Uterus (tissue), 4 donors: ENCODE results near the gene GTF2A2. TPM values are rescaled to one million over a fixed set of nuclear protein-coding genes. Genes with fewer than 3 reads are reported as not detected.
"Not testable (repeated sequence)": the region's sequence is repeated elsewhere in the genome, so short reads cannot be mapped to it uniquely, and the experiment has no call there.

Source experiments
- DNase-seq, 2 donors: peaks; one replicate each; pipeline ENCODE4 v3.0.0-alpha.2; 2019 to 2020
- H3K27ac ChIP-seq, 2 donors: fragments of 200-600 bp; sonication (generic); 1 replicate in 1 of 2; 2 replicates in 1 of 2; pipeline ENCODE4 v1.5.1; 2016 to 2018
- H3K27me3 ChIP-seq, 2 donors: fragments of 200-600 bp; sonication (generic); one replicate each; pipeline ENCODE4 v1.5.1; 2018 to 2019; ENCODE audit warnings: control low read depth in 1 of 2
- H3K36me3 ChIP-seq, 2 donors: fragments of 200-600 bp; sonication (generic); one replicate each; pipeline ENCODE4 v1.5.1; 2019; ENCODE audit warnings: control low read depth in 1 of 2
- H3K4me1 ChIP-seq, 2 donors: fragments of 200-600 bp; sonication (generic); one replicate each; pipeline ENCODE4 v1.5.1; 2018 to 2019; ENCODE audit warnings: control low read depth in 1 of 2
- H3K4me3 ChIP-seq, 2 donors: fragments of 200-600 bp; sonication (generic); 1 replicate in 1 of 2; 2 replicates in 1 of 2; pipeline ENCODE4 v1.5.1; 2018 to 2019; ENCODE audit warnings: mild to moderate bottlenecking in 1 of 2
- H3K9me3 ChIP-seq, 2 donors: fragments of 200-600 bp; sonication (generic); one replicate each; pipeline ENCODE4 v1.5.1; 2019; ENCODE audit warnings: control low read depth in 1 of 2
- POLR2A ChIP-seq, 2 donors: fragments of 450-650 bp; IDR thresholded peaks; one replicate each; pipeline ENCODE4 v1.6.1; 2016; ENCODE audit warnings: antibody characterized with exemption in 2 of 2, mild to moderate bottlenecking in 1 of 2, moderate library complexity in 1 of 2
- intact Hi-C: fragments of 100-400 bp; cut with DNase I; formaldehyde crosslinking; loops from one replicate; pipeline ENCODE4 v1.15.1; 2023; ENCODE audit warnings: low total_unique reads
- total RNA-seq, 4 donors: library from RNA; depleted of rRNA in 3 of 4; stranded (reverse); fragments of >200 nt in 3 of 4; gene quantifications; one replicate each; pipeline versions ENCODE4 v1.1.0 to v1.2.4, GENCODE V29; 2014 to 2023
- TF ChIP-seq, protein P1 (sequence below), 4 experiments: fragments of 200-600 bp in 2 of 4; fragments of 450-650 bp in 2 of 4; sonication (generic) in 2 of 4; IDR thresholded peaks; one replicate each; pipeline ENCODE4 v1.5.1; 2016 to 2019; ENCODE audit warnings: antibody characterized with exemption in 4 of 4, mild to moderate bottlenecking in 2 of 4, moderate library complexity in 1 of 4
- donor health status: DM: yes; HTN: yes; CAD: no.

Gene GTF2A2, protein sequence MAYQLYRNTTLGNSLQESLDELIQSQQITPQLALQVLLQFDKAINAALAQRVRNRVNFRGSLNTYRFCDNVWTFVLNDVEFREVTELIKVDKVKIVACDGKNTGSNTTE
- 10 to 100 TPM; 15.9 to 78.9 (median 49.5) TPM for total RNA-seq

DNA sequence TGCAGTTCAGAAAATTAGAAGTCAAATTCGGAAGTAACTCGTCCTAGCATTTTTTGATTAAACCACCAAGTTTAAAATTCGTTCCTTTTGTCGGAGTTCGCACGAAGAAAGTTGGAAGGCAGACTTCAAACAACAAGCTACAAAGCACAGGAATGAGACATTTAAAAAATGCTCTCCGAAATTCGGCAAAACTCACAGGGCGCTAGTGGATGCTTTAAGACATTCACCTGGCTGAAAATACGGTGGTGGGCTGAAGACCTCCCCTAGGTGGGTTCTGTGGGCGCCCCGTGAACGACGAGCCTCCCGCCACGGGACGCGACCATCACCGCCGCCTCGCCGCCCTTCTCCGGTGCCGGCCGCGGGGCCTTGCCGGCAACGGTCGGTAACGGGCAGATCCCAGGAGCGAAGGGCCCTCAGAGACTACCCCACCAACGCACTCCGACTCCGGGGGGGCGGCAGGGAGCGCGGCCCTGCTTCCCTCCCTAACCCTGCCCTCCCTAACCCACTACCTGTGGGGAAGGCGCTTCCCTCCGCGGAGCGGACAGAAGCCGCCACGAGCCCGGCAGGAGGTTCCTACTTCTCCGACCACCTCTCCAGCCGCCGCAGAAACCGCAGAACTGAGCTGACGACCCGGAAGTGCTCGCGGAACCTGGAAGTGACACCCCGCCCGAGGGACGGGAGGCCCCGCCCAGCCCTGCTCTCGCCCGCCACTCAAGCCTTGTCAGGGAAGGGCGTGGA lies at the start of gene GTF2A2:
Gene GTF2A2 (minus strand): TSS at position 619 of the 738 bp plus-strand sequence. CDS start 5,238 bp downstream, outside the sequence.
- Histone ChIP-seq H3K9me3 (no peaks in the 10 kb centered on the region), H3K36me3 (no peaks in the 10 kb centered on the region), H3K4me3 (peak within 1 kb of the TSS; percentile 72 to 84), H3K27me3 (no peaks in the 10 kb centered on the region), H3K4me1 (peaks cover 0 to 4% of the 10 kb centered on the region in 2 donors), H3K27ac (peak within 1 kb of the TSS; percentile 72 to 87)
- peak; percentile 59 to 68 for TF ChIP-seq POLR2A (IDR thresholded peaks at IDR 0.05)
- TF ChIP-seq, protein P1, sequence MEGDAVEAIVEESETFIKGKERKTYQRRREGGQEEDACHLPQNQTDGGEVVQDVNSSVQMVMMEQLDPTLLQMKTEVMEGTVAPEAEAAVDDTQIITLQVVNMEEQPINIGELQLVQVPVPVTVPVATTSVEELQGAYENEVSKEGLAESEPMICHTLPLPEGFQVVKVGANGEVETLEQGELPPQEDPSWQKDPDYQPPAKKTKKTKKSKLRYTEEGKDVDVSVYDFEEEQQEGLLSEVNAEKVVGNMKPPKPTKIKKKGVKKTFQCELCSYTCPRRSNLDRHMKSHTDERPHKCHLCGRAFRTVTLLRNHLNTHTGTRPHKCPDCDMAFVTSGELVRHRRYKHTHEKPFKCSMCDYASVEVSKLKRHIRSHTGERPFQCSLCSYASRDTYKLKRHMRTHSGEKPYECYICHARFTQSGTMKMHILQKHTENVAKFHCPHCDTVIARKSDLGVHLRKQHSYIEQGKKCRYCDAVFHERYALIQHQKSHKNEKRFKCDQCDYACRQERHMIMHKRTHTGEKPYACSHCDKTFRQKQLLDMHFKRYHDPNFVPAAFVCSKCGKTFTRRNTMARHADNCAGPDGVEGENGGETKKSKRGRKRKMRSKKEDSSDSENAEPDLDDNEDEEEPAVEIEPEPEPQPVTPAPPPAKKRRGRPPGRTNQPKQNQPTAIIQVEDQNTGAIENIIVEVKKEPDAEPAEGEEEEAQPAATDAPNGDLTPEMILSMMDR (IDR thresholded peaks at IDR 0.05), result no peak
- intact Hi-C loops, result no loop called here
- peak; percentile 91 to 92 for DNase-seq

DNA sequence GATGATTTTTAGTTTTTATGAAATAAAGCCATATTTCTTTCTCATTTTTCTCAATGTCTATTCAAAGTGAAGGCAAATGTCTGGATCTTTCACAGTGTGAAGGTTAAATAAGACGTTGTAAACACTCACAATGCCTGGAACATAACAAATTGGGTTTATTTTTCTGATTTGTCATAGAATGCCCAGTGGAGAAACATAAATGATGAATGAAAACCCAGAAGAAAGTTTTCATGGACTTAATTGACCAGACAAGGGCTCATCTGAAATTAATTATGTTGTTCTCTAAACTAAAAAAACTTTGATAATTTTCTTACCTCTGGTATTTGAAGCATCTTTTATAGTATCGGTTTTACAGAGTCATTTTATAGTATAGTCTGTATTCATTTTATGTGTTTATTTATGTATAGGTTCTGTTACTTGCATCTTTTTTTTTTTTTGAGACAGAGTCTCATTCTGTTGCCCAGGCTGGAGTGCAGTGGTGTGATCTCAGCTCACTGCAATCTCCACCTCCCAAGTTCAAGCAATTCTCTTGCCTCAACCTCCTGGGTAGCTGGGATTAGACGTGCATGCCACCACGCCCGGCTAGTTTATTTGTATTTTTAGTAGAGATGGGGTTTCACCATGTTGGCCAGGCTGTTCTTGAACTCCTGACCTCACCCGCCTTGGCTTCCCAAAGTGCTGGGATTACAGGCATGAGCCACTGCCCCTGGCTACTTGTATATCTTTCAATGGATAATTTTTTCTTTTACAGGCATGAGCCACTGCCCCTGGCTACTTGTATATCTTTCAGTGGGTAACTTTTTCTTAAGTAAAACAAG lies 46.9 kb upstream of the GTF2A2 start:
- H3K4me3 ChIP-seq, result no peak overlapping the region
- no peak overlapping the region for H3K27ac ChIP-seq
- no peaks in the 10 kb centered on the region for H3K36me3 ChIP-seq
- H3K9me3 ChIP-seq, result no peaks in the 10 kb centered on the region
- intact Hi-C loops, result no loop called here
- no peaks in the 10 kb centered on the region for H3K4me1 ChIP-seq
- TF ChIP-seq POLR2A (IDR thresholded peaks at IDR 0.05), result no peak
- TF ChIP-seq, protein P1 (IDR thresholded peaks at IDR 0.05), result no peak
- DNase-seq, result no peak
- no peaks in the 10 kb centered on the region for H3K27me3 ChIP-seq

DNA sequence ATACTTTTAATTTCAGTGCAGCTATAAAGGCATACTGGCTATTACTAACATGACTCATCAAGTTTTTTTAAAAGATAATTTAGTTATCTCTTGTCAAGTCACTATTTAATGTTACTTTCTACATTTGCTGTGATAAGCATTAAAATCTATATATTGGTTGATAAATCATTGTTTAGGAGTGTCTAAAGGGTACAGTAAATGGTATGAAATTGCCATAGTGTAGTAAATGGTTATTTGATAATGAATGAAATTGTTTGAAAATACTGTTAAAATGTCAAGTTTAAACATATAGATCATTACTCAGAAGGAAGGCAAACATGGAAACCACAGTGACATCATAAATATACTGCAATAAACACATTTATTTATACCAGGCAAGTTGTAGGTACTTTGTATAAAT lies 45.0 kb upstream of the GTF2A2 start:
- no peaks in the 10 kb centered on the region for H3K36me3 ChIP-seq
- no peak for TF ChIP-seq POLR2A (IDR thresholded peaks at IDR 0.05)
- no peak overlapping the region for H3K27ac ChIP-seq
- no peaks in the 10 kb centered on the region for H3K9me3 ChIP-seq
- intact Hi-C loops, result no loop called here
- DNase-seq, result no peak
- H3K4me1 ChIP-seq, result no peaks in the 10 kb centered on the region
- no peaks in the 10 kb centered on the region for H3K27me3 ChIP-seq
- no peak overlapping the region for H3K4me3 ChIP-seq

DNA sequence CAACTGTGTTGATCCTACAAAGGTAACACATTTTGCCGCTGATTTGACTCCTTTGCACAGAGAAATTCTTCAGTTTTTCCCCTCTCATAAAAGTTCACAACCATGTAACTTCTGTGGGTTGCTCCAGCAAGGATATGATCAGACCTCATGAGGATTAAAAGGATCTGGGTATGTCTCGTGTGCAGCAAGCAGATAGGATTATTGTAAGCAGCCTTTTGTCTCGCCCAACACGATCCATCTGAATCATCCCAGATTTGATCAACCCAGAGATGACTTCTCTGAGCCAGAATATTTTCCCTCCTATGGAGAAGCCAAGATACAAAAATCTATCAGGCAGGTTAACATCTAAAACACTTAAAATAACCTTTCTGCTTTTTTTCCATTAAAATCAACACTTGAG lies 44.6 kb upstream of the GTF2A2 start:
- no peaks in the 10 kb centered on the region for H3K4me1 ChIP-seq
- no peaks in the 10 kb centered on the region for H3K36me3 ChIP-seq
- TF ChIP-seq, protein P1 (IDR thresholded peaks at IDR 0.05), result no peak
- no peak for TF ChIP-seq POLR2A (IDR thresholded peaks at IDR 0.05)
- no peak overlapping the region for H3K27ac ChIP-seq
- no peak overlapping the region for H3K4me3 ChIP-seq
- intact Hi-C loops, result no loop called here
- no peaks in the 10 kb centered on the region for H3K27me3 ChIP-seq
- no peak for DNase-seq
- no peaks in the 10 kb centered on the region for H3K9me3 ChIP-seq

DNA sequence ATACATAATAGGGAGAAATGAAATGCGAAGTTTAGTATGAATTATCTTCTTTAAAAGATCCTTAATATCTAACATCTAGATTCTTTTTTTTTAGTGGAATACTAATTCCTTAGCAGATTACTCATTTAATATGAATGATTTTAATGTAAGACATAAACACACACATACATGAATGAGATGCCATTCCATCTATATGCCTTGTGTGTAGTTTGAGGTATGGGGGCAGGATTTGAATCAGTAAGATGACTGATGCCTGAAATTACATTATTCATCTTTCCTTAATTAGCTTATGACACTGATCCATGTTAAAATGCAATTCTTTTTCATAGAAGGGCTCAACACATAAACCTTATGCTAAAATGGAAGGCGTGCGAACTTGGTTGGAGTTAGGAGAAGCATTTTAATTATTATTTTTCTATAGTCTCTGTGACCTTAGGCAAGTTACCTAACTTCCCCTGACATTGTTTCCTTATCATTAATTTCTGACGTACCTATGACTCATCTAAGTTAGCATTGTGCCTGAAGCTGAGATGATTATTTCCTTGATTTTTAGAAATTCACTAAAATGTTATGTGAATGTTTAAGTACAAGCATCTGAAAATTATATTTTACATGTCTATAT lies 42.6 kb upstream of the GTF2A2 start:
- no peak overlapping the region for H3K27ac ChIP-seq
- no peak overlapping the region for H3K4me3 ChIP-seq
- no peaks in the 10 kb centered on the region for H3K9me3 ChIP-seq
- TF ChIP-seq, protein P1 (IDR thresholded peaks at IDR 0.05), result no peak
- TF ChIP-seq POLR2A (IDR thresholded peaks at IDR 0.05), result no peak
- no peak for DNase-seq
- H3K27me3 ChIP-seq, result no peaks in the 10 kb centered on the region
- intact Hi-C loops, result no loop called here
- H3K4me1 ChIP-seq, result no peaks in the 10 kb centered on the region
- H3K36me3 ChIP-seq, result no peaks in the 10 kb centered on the region

DNA sequence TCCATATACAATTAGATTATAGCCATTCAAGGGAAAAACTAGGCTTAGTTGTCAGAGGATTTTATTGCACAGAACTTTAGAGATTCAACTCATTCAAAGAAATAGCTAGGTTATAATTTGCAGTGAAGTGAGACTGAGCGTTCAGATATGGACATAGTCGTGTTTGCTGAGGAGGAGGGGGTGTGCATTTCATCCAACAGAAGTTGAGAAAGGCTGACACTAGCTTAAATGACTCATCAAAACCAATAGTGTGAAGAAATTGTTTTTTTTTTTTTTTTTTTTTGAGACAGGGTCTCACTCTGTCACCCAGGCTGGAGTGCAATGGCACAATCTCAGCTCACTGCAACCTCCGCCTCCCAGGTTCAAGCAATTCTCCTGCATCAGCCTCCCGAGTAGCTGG lies 40.8 kb upstream of the GTF2A2 start:
- H3K4me1 ChIP-seq, H3K4me3 ChIP-seq, DNase-seq, H3K36me3 ChIP-seq, H3K27ac ChIP-seq, intact Hi-C loops, H3K9me3 ChIP-seq, H3K27me3 ChIP-seq: not testable (repeated sequence)
